ENCODE data around the gene PLA2G4A. TPM values are rescaled to one million over a fixed set of nuclear protein-coding genes. Genes with fewer than 3 reads are reported as not detected.

Gene PLA2G4A
- polyA plus RNA-seq, 1 donor (not counting 4 experiments of a cell fraction or from before 2014, with no cell fraction given), result 29.2 TPM

DNA sequence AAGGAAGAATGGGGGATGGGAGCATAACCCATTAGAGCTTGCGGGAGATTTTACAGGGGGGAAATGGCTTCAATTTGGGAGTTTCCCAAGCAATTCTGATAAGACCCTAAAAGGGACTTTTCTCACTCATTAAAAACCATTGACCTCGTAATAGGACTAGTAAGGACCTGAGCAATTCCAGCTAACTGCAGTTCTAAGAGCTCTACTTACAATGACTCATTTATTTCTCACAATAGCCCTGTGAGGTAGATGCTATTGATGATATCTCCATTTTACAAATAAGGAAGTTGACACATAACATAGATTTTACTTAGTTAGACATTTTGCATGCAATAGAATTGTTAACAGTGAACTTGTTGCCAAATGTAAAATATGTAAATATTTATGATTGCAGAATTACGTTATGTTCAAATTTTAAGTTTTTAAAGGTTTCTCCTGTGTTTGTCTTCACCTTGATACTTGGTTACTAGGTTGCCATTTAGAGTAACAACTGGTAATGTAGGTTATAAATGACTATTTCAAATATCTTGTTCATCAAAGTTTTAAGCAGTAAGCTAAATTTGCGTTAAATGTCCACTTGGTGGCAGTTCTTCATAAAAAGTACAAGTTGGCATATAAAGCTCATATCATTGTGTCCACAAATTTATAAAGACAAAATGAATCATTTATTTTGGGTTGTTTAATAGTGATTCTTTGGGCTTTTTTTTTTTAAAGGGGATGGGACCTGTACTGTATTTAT, 182.0 kb downstream of the PLA2G4A start:
- Histone ChIP-seq H3K4me3 (ENCODE audit: control insufficient read depth in 2 of 3, extremely low read depth in 1 of 3, insufficient read depth in 2 of 3, low read depth in 1 of 3, low read length in 3 of 3) (no peak overlapping the region), H3K4me2 (ENCODE audit: control insufficient read depth, extremely low read depth, insufficient read depth, low read depth, low read length) (no peak overlapping the region), H3K9me3 (ENCODE audit: control insufficient read depth, low read depth, low read length) (no peaks in the 10 kb centered on the region), H4K20me1 (ENCODE audit: control insufficient read depth, extremely low read depth, insufficient read depth, low read length) (no peaks in the 10 kb centered on the region), H3K79me2 (ENCODE audit: control insufficient read depth, insufficient read depth, low read length) (no peaks in the 10 kb centered on the region), H2AFZ (ENCODE audit: control insufficient read depth, low read length) (no peak overlapping the region), H3K9ac (ENCODE audit: control insufficient read depth, extremely low read depth, insufficient read depth, low read length) (no peak overlapping the region), H3K36me3 (ENCODE audit: control insufficient read depth in 2 of 2, extremely low read depth in 1 of 2, insufficient read depth in 2 of 2, low read length in 2 of 2) (no peaks in the 10 kb centered on the region), H3K9me1 (ENCODE audit: control insufficient read depth, extremely low read depth, insufficient read depth, low read length) (no peaks in the 10 kb centered on the region), H3K27ac (ENCODE audit: control insufficient read depth, insufficient read depth, low read length) (no peak overlapping the region), H3K27me3 (ENCODE audit: control insufficient read depth, extremely low read depth, insufficient read depth, low read length) (no peaks in the 10 kb centered on the region), H3K4me1 (ENCODE audit: control insufficient read depth, extremely low read depth, insufficient read depth, low read length) (peaks cover 4% of the 10 kb centered on the region)
- DNase-seq (ENCODE audit: low read depth, low spot score) (no peak), FAIRE-seq (no peak)
- TF ChIP-seq, protein P1, sequence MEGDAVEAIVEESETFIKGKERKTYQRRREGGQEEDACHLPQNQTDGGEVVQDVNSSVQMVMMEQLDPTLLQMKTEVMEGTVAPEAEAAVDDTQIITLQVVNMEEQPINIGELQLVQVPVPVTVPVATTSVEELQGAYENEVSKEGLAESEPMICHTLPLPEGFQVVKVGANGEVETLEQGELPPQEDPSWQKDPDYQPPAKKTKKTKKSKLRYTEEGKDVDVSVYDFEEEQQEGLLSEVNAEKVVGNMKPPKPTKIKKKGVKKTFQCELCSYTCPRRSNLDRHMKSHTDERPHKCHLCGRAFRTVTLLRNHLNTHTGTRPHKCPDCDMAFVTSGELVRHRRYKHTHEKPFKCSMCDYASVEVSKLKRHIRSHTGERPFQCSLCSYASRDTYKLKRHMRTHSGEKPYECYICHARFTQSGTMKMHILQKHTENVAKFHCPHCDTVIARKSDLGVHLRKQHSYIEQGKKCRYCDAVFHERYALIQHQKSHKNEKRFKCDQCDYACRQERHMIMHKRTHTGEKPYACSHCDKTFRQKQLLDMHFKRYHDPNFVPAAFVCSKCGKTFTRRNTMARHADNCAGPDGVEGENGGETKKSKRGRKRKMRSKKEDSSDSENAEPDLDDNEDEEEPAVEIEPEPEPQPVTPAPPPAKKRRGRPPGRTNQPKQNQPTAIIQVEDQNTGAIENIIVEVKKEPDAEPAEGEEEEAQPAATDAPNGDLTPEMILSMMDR (optimal IDR thresholded peaks at IDR 0.05 in 1 of 3, IDR thresholded peaks at IDR 0.05 in 1 of 3, conservative IDR thresholded peaks at IDR 0.05 in 1 of 3; ENCODE audit: extremely low read depth in 1 of 3, insufficient read depth in 2 of 3, low read length in 3 of 3), result no peak
- no peak for TF ChIP-seq EZH2 (IDR thresholded peaks at IDR 0.05; ENCODE audit: low read length)
- dilution Hi-C loops (cut with MboI; ENCODE audit: extremely low pct_ligation_motif_present, low sequenced_read_pairs), result no loop called here

DNA sequence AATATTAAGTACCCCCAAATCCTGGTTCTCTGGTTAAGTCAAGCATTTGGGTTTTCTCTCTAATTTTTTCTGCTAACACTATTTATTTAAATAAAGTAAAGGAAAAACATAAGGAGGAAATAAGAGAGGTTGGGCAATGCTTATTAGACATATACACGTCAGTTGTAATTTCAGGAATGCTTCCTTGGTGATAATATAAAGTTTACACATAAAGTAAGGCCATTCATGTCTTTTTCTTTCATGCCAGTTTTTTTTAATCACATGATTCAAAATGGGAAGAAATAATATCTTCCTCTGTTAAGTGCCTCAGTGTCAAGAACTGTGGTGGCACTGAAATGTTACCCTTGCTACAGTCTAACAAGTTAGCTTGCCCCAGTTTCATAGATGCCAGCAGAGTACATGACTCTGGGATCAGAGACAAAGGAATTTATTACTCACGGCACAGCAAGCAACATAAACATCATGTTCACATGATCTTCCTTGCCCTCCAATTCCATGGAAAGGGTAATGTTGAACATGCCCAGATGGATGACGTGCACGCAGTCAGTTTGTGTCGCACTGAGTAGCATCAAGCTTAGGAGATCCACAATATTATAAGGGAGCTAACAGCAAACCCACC, 184.9 kb downstream of the PLA2G4A start:
- dilution Hi-C loops (cut with MboI; ENCODE audit: extremely low pct_ligation_motif_present, low sequenced_read_pairs), result no loop called here
- no peaks in the 10 kb centered on the region for H3K9me1 ChIP-seq (ENCODE audit: control insufficient read depth, extremely low read depth, insufficient read depth, low read length)
- no peak overlapping the region for H3K27ac ChIP-seq (ENCODE audit: control insufficient read depth, insufficient read depth, low read length)
- no peaks in the 10 kb centered on the region for H3K36me3 ChIP-seq (ENCODE audit: control insufficient read depth in 2 of 2, extremely low read depth in 1 of 2, insufficient read depth in 2 of 2, low read length in 2 of 2)
- DNase-seq (ENCODE audit: low read depth, low spot score) (no peak), FAIRE-seq (no peak)
- no peak overlapping the region for H3K4me2 ChIP-seq (ENCODE audit: control insufficient read depth, extremely low read depth, insufficient read depth, low read depth, low read length)
- no peaks in the 10 kb centered on the region for H3K9me3 ChIP-seq (ENCODE audit: control insufficient read depth, low read depth, low read length)
- no peak overlapping the region for H3K9ac ChIP-seq (ENCODE audit: control insufficient read depth, extremely low read depth, insufficient read depth, low read length)
- H3K4me3 ChIP-seq (ENCODE audit: control insufficient read depth in 2 of 3, extremely low read depth in 1 of 3, insufficient read depth in 2 of 3, low read depth in 1 of 3, low read length in 3 of 3), result no peak overlapping the region
- no peaks in the 10 kb centered on the region for H3K79me2 ChIP-seq (ENCODE audit: control insufficient read depth, insufficient read depth, low read length)
- no peaks in the 10 kb centered on the region for H3K27me3 ChIP-seq (ENCODE audit: control insufficient read depth, extremely low read depth, insufficient read depth, low read length)
- TF ChIP-seq, protein P1 (optimal IDR thresholded peaks at IDR 0.05 in 1 of 3, IDR thresholded peaks at IDR 0.05 in 1 of 3, conservative IDR thresholded peaks at IDR 0.05 in 1 of 3; ENCODE audit: extremely low read depth in 1 of 3, insufficient read depth in 2 of 3, low read length in 3 of 3), result no peak
- H2AFZ ChIP-seq (ENCODE audit: control insufficient read depth, low read length), result peak overlapping the region; percentile 8
- no peaks in the 10 kb centered on the region for H4K20me1 ChIP-seq (ENCODE audit: control insufficient read depth, extremely low read depth, insufficient read depth, low read length)
- peaks cover 4% of the 10 kb centered on the region for H3K4me1 ChIP-seq (ENCODE audit: control insufficient read depth, extremely low read depth, insufficient read depth, low read length)

All from keratinocyte (primary cell).